ENCODE data around the gene RNF213.

RNF213 gene

GRCh38 chr17:80232438-80232837 lies 28.2 kb upstream of the RNF213 start:
- no peak for TF ChIP-seq REST (IDR thresholded peaks at IDR 0.05; ENCODE audit: insufficient read depth in 1 of 2, low read depth in 2 of 2, low read length in 2 of 2)
- no peak for TF ChIP-seq TAF1 (IDR thresholded peaks at IDR 0.05; ENCODE audit: borderline replicate concordance, insufficient read depth, low read length)
- TF ChIP-seq SIN3A (IDR thresholded peaks at IDR 0.05; ENCODE audit: borderline replicate concordance, insufficient read depth, low read length): no peak
- TF ChIP-seq FOXP2 (optimal IDR thresholded peaks at IDR 0.05; ENCODE audit: borderline replicate concordance, extremely low read depth, extremely low read length, insufficient read depth): no peak
- no peak for TF ChIP-seq POLR2AphosphoS5 (IDR thresholded peaks at IDR 0.05; ENCODE audit: low read depth, low read length)

GRCh38 chr17:80233202-80233601 lies 27.4 kb upstream of the RNF213 start:
- TF ChIP-seq TAF1 (IDR thresholded peaks at IDR 0.05; ENCODE audit: borderline replicate concordance, insufficient read depth, low read length) (no peak), REST (IDR thresholded peaks at IDR 0.05; ENCODE audit: insufficient read depth in 1 of 2, low read depth in 2 of 2, low read length in 2 of 2) (no peak), SIN3A (IDR thresholded peaks at IDR 0.05; ENCODE audit: borderline replicate concordance, insufficient read depth, low read length) (no peak), FOXP2 (optimal IDR thresholded peaks at IDR 0.05; ENCODE audit: borderline replicate concordance, extremely low read depth, extremely low read length, insufficient read depth) (no peak), POLR2AphosphoS5 (IDR thresholded peaks at IDR 0.05; ENCODE audit: low read depth, low read length) (no peak)

GRCh38 chr17:80236911-80237310 lies 23.7 kb upstream of the RNF213 start:
- TF ChIP-seq FOXP2 (optimal IDR thresholded peaks at IDR 0.05; ENCODE audit: borderline replicate concordance, extremely low read depth, extremely low read length, insufficient read depth) (no peak), POLR2AphosphoS5 (IDR thresholded peaks at IDR 0.05; ENCODE audit: low read depth, low read length) (no peak), SIN3A (IDR thresholded peaks at IDR 0.05; ENCODE audit: borderline replicate concordance, insufficient read depth, low read length) (no peak)

GRCh38 chr17:80237386-80237785 lies 23.3 kb upstream of the RNF213 start:
- TF ChIP-seq FOXP2 (optimal IDR thresholded peaks at IDR 0.05; ENCODE audit: borderline replicate concordance, extremely low read depth, extremely low read length, insufficient read depth) (no peak), SIN3A (IDR thresholded peaks at IDR 0.05; ENCODE audit: borderline replicate concordance, insufficient read depth, low read length) (no peak), TAF1 (IDR thresholded peaks at IDR 0.05; ENCODE audit: borderline replicate concordance, insufficient read depth, low read length) (no peak), POLR2AphosphoS5 (IDR thresholded peaks at IDR 0.05; ENCODE audit: low read depth, low read length) (no peak), REST (IDR thresholded peaks at IDR 0.05; ENCODE audit: insufficient read depth in 1 of 2, low read depth in 2 of 2, low read length in 2 of 2) (no peak)

GRCh38 chr17:80242505-80242904 lies 18.1 kb upstream of the RNF213 start:
- TF ChIP-seq FOXP2 (optimal IDR thresholded peaks at IDR 0.05; ENCODE audit: borderline replicate concordance, extremely low read depth, extremely low read length, insufficient read depth) (no peak), TAF1 (IDR thresholded peaks at IDR 0.05; ENCODE audit: borderline replicate concordance, insufficient read depth, low read length) (no peak), SIN3A (IDR thresholded peaks at IDR 0.05; ENCODE audit: borderline replicate concordance, insufficient read depth, low read length) (no peak), REST (IDR thresholded peaks at IDR 0.05; ENCODE audit: insufficient read depth in 1 of 2, low read depth in 2 of 2, low read length in 2 of 2) (no peak), POLR2AphosphoS5 (IDR thresholded peaks at IDR 0.05; ENCODE audit: low read depth, low read length) (no peak)

Data from PFSK-1 (cell line).